ENCODE measurements around the gene PRDM16.

The PRDM16 gene

GRCh38 chr1:3070309-3070643 lies 1.3 kb downstream of the PRDM16 start:
- no peaks in the 10 kb centered on the region for H3K36me3 ChIP-seq (ENCODE audit: control insufficient read depth, insufficient read depth, low read length)
- peaks cover 60% of the 10 kb centered on the region for H3K27me3 ChIP-seq (ENCODE audit: control insufficient read depth, insufficient read depth, low read length)
- peaks cover 2% of the 10 kb centered on the region; the same call in 1 of the 2 replicates for H3K9me3 ChIP-seq (ENCODE audit: control insufficient read depth, insufficient read depth, low read length)
- no peak for DNase-seq (ENCODE audit: low read depth, low spot score)
- peaks cover 4% of the 10 kb centered on the region; the same call in 1 of the 2 replicates for H3K4me1 ChIP-seq (ENCODE audit: control insufficient read depth, insufficient read depth, low read length)
- no peak overlapping the region; the same call in 1 of the 2 replicates for H3K4me3 ChIP-seq (ENCODE audit: low read length)
- no peak overlapping the region for H3K27ac ChIP-seq (ENCODE audit: low read length)
- no CpG with 5 or more reads among the region's 57 CpGs for WGBS (ENCODE audit: insufficient coverage, insufficient read length)

- WGBS (ENCODE audit: insufficient coverage, insufficient read length), result no CpG with 5 or more reads among the region's 97 CpGs
- H3K4me3 ChIP-seq (ENCODE audit: low read length), result no peak overlapping the region
- H3K9me3 ChIP-seq (ENCODE audit: control insufficient read depth, insufficient read depth, low read length), result peaks cover 2% of the 10 kb centered on the region; the same call in 1 of the 2 replicates
- DNase-seq (ENCODE audit: low read depth, low spot score), result no peak
- H3K27me3 ChIP-seq (ENCODE audit: control insufficient read depth, insufficient read depth, low read length), result peaks cover 58% of the 10 kb centered on the region
- H3K27ac ChIP-seq (ENCODE audit: low read length), result no peak overlapping the region
- H3K4me1 ChIP-seq (ENCODE audit: control insufficient read depth, insufficient read depth, low read length), result peaks cover 4% of the 10 kb centered on the region; the same call in 1 of the 2 replicates
- no peaks in the 10 kb centered on the region for H3K36me3 ChIP-seq (ENCODE audit: control insufficient read depth, insufficient read depth, low read length)
Observed at GRCh38 chr1:3070644-3071564, 1.9 kb downstream of the PRDM16 start.

- no peak for DNase-seq (ENCODE audit: low read depth, low spot score)
- WGBS (ENCODE audit: insufficient coverage, insufficient read length), result no CpG with 5 or more reads among the region's 17 CpGs
- Histone ChIP-seq H3K9me3 (ENCODE audit: control insufficient read depth, insufficient read depth, low read length) (peaks cover 2% of the 10 kb centered on the region; the same call in 1 of the 2 replicates), H3K27ac (ENCODE audit: low read length) (no peak overlapping the region), H3K4me3 (ENCODE audit: low read length) (no peak overlapping the region), H3K27me3 (ENCODE audit: control insufficient read depth, insufficient read depth, low read length) (peaks cover 51% of the 10 kb centered on the region), H3K36me3 (ENCODE audit: control insufficient read depth, insufficient read depth, low read length) (no peaks in the 10 kb centered on the region), H3K4me1 (ENCODE audit: control insufficient read depth, insufficient read depth, low read length) (peaks cover 4% of the 10 kb centered on the region; the same call in 1 of the 2 replicates)
Observed at GRCh38 chr1:3071565-3072390, 2.8 kb downstream of the PRDM16 start.

GRCh38 chr1:3072391-3073185 lies 3.6 kb downstream of the PRDM16 start:
- Histone ChIP-seq H3K4me1 (ENCODE audit: control insufficient read depth, insufficient read depth, low read length) (peaks cover 4% of the 10 kb centered on the region; the same call in 1 of the 2 replicates), H3K36me3 (ENCODE audit: control insufficient read depth, insufficient read depth, low read length) (no peaks in the 10 kb centered on the region), H3K4me3 (ENCODE audit: low read length) (no peak overlapping the region), H3K9me3 (ENCODE audit: control insufficient read depth, insufficient read depth, low read length) (peaks cover 2% of the 10 kb centered on the region; the same call in 1 of the 2 replicates), H3K27ac (ENCODE audit: low read length) (no peak overlapping the region), H3K27me3 (ENCODE audit: control insufficient read depth, insufficient read depth, low read length) (peaks cover 43% of the 10 kb centered on the region)
- no CpG with 5 or more reads among the region's 32 CpGs for WGBS (ENCODE audit: insufficient coverage, insufficient read length)
- DNase-seq (ENCODE audit: low read depth, low spot score), result no peak

GRCh38 chr1:3073186-3073488 lies 4.1 kb downstream of the PRDM16 start:
- H3K27me3 ChIP-seq (ENCODE audit: control insufficient read depth, insufficient read depth, low read length), result peaks cover 37% of the 10 kb centered on the region
- no peak overlapping the region for H3K27ac ChIP-seq (ENCODE audit: low read length)
- H3K4me3 ChIP-seq (ENCODE audit: low read length), result no peak overlapping the region
- H3K36me3 ChIP-seq (ENCODE audit: control insufficient read depth, insufficient read depth, low read length), result no peaks in the 10 kb centered on the region
- peaks cover 2% of the 10 kb centered on the region for H3K9me3 ChIP-seq (ENCODE audit: control insufficient read depth, insufficient read depth, low read length)
- no peak for DNase-seq (ENCODE audit: low read depth, low spot score)
- peaks cover 4% of the 10 kb centered on the region; the same call in 1 of the 2 replicates for H3K4me1 ChIP-seq (ENCODE audit: control insufficient read depth, insufficient read depth, low read length)
- WGBS (ENCODE audit: insufficient coverage, insufficient read length), result no CpG with 5 or more reads among the region's 9 CpGs

GRCh38 chr1:3073489-3074296 lies 4.7 kb downstream of the PRDM16 start:
- Histone ChIP-seq H3K4me3 (ENCODE audit: low read length) (0 out of 2 replicates have a peak overlapping the region, but pooled peaks have one; percentile 9), H3K9me3 (ENCODE audit: control insufficient read depth, insufficient read depth, low read length) (peaks cover 2% of the 10 kb centered on the region)
- no CpG with 5 or more reads among the region's 82 CpGs for WGBS (ENCODE audit: insufficient coverage, insufficient read length)

GRCh38 chr1:3074297-3074741 lies 5.3 kb downstream of the PRDM16 start:
- no peak overlapping the region for H3K4me3 ChIP-seq (ENCODE audit: low read length)
- H3K9me3 ChIP-seq (ENCODE audit: control insufficient read depth, insufficient read depth, low read length), result peaks cover 2% of the 10 kb centered on the region
- H3K36me3 ChIP-seq (ENCODE audit: control insufficient read depth, insufficient read depth, low read length), result no peaks in the 10 kb centered on the region
- peaks cover 35% of the 10 kb centered on the region for H3K27me3 ChIP-seq (ENCODE audit: control insufficient read depth, insufficient read depth, low read length)
- H3K27ac ChIP-seq (ENCODE audit: low read length), result no peak overlapping the region
- no CpG with 5 or more reads among the region's 13 CpGs for WGBS (ENCODE audit: insufficient coverage, insufficient read length)
- DNase-seq (ENCODE audit: low read depth, low spot score), result no peak
- H3K4me1 ChIP-seq (ENCODE audit: control insufficient read depth, insufficient read depth, low read length), result peaks cover 3% of the 10 kb centered on the region; the same call in 1 of the 2 replicates

More at GRCh38 chr1:3073489-3074296, 4.7 kb downstream of the PRDM16 start:
- H3K36me3 ChIP-seq (ENCODE audit: control insufficient read depth, insufficient read depth, low read length), result no peaks in the 10 kb centered on the region
- no peak for DNase-seq (ENCODE audit: low read depth, low spot score)
- H3K4me1 ChIP-seq (ENCODE audit: control insufficient read depth, insufficient read depth, low read length), result peaks cover 3% of the 10 kb centered on the region; the same call in 1 of the 2 replicates
- H3K27me3 ChIP-seq (ENCODE audit: control insufficient read depth, insufficient read depth, low read length), result peaks cover 35% of the 10 kb centered on the region
- no peak overlapping the region for H3K27ac ChIP-seq (ENCODE audit: low read length)

- whole genome bisulfite sequencing (ENCODE audit: insufficient coverage, insufficient read length), result no CpG with 5 or more reads among the region's 12 CpGs
- Histone ChIP-seq H3K36me3 (ENCODE audit: control insufficient read depth, insufficient read depth, low read length) (no peaks in the 10 kb centered on the region), H3K4me3 (ENCODE audit: low read length) (no peak overlapping the region), H3K4me1 (ENCODE audit: control insufficient read depth, insufficient read depth, low read length) (peaks cover 3% of the 10 kb centered on the region; the same call in 1 of the 2 replicates), H3K9me3 (ENCODE audit: control insufficient read depth, insufficient read depth, low read length) (peaks cover 2% of the 10 kb centered on the region), H3K27ac (ENCODE audit: low read length) (no peak overlapping the region), H3K27me3 (ENCODE audit: control insufficient read depth, insufficient read depth, low read length) (peaks cover 35% of the 10 kb centered on the region)
- DNase-seq (ENCODE audit: low read depth, low spot score), result no peak
Observed at GRCh38 chr1:3074800-3075199, 5.8 kb downstream of the PRDM16 start.

- no peak for DNase-seq (ENCODE audit: low read depth, low spot score)
- Histone ChIP-seq H3K27ac (ENCODE audit: low read length) (no peak overlapping the region), H3K9me3 (ENCODE audit: control insufficient read depth, insufficient read depth, low read length) (peaks cover 2% of the 10 kb centered on the region), H3K4me3 (ENCODE audit: low read length) (no peak overlapping the region), H3K27me3 (ENCODE audit: control insufficient read depth, insufficient read depth, low read length) (peaks cover 31% of the 10 kb centered on the region), H3K36me3 (ENCODE audit: control insufficient read depth, insufficient read depth, low read length) (no peaks in the 10 kb centered on the region), H3K4me1 (ENCODE audit: control insufficient read depth, insufficient read depth, low read length) (peaks cover 1% of the 10 kb centered on the region; the same call in 1 of the 2 replicates)
- no CpG with 5 or more reads among the region's 36 CpGs for WGBS (ENCODE audit: insufficient coverage, insufficient read length)
Observed at GRCh38 chr1:3075666-3076362, 6.8 kb downstream of the PRDM16 start.

All from iPS DF 6.9 (cell line).